Glomerular visceral epithelial cell (primary cell): ENCODE measurements around the gene HSD17B2.

Experiments used
- DNase-seq: peaks from one replicate; pipeline ENCODE4 v3.0.0-alpha.2; 2016; ENCODE audit errors: extremely low spot score

The HSD17B2 gene

DNA sequence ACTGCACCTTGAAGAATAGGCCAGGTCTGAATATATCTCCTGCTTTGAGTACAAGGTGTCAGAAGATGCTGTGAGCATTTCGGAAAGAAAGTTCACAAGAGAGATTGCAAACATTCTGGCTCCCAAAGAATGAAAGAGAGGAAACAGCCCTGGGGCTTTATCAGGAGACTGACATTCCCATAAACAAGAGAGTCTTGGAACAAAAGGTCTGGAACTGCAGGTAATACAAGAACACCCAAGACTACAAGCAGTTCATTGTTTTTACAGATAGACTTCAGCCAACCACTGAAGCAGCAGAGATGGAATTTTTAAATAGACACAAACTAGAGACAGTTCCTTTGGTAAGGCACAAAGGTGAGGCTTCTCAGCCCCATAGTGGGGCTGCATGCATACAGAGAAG lies 14.4 kb downstream of the HSD17B2 start:
- no peak for DNase-seq

DNA sequence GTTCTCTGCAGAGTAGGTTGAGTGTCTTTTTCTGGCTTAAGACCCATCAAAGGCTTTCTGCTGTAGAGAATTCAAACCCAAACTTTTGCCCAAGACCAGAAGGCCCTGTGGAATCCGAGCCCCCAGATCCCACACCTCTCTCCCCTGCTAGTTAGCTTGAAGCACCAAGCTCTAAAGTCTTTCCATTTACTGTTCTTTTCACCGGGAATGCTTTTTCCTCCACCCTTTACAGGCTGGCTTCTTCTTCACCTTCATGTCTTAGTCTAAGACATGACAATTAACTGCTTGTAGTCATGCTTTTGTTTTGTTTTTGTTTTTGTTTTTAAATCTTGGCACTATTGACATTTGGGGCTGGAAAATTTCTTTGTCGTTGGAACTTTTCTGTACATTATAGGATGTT lies 15.5 kb downstream of the HSD17B2 start:
- DNase-seq: no peak

DNA sequence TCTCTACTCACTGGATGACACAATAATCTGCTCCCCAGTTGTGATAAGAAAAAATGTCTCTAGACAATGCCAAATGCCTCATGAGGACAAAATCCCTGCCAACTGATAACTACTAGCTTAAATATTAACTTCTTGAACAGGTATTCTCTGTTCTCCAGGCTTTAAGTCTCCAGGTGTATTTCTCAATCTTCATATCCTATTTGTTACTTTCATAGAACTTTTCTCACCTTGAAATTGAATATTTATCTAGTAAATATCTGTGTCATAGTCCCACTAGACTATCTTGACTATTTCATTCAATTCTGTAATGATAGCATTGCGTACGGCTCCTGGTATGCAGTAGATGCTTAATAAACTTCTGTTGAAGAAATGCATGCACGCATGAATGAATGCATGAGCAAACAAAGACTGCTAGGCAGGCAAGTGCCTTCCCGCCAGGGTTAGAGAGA lies 15.9 kb downstream of the HSD17B2 start:
- DNase-seq: no peak

DNA sequence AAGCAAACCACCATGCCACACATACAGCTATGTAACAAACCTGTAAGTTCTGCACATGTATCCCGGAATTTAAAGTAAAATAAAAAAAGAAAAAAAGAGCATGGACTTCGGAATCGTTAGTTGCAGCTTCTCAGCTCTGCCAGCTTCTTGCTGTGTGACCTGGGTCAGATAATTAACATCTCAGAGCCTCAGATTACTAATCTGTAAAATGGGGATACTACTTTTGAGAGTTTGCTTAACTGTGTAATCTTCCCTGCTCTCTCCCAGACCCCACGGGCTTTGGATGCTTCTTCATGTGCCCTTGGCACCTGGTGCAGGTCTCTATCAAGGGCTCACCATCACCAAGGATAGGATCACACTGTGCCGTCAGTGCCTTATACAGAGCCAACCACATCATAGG lies 16.6 kb downstream of the HSD17B2 start:
- DNase-seq: no peak

DNA sequence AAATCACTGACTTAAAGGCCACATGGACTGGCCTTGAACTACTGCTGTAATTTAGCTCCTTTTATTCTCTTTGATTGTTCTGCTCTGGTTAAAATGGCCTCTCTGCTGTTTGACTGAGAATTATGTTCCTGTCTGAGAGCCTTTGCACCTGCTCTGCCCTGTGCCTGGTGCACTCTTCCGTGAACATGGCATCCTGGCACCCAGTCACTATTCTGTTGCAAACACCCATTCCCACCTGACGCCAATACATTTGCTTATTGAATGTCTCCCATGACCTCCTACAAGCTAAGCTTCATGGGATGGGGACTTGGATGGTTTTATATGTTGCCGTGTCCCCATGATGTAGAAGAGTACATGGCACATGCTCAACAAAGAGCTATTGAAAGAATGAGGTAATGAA lies 20.1 kb downstream of the HSD17B2 start:
- no peak for DNase-seq

DNA sequence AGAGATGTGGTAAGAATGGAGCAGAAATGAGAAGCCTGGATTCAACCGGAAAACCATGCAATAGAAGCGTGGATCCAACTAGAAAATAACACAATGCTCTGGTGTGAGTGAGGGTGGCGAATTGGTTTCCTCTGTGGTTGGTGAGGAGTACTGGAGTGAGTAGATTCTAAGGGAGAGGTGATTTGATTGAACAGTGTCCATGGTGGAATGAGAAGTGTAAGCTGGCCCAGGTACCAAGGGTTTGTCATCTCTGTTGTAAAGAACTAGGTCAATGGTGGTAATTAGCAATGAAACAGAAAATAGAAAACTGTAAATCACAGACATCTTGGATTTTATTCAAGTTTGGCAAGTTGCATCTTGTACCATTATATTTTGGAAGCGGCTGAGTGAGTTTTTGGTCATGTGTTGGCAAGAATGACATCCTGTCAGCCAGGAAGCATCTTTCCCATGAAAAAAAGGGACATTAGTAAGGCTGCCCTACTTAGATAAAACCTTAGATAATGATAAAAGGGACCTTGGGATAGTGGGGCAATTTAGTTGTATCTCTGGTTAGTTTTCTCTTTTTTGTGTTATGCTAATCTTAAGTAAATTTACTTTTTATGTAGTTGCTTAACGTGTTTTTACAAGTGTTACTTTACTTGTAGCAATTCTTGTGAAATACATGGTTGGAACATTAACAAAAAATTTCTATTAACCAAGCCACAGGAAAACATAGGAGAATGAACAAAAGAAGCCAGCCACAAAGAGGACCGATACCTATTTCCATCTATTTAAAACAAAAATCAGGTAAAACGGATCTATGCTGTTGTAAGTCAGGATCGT lies 20.9 kb downstream of the HSD17B2 start:
- DNase-seq: no peak

DNA sequence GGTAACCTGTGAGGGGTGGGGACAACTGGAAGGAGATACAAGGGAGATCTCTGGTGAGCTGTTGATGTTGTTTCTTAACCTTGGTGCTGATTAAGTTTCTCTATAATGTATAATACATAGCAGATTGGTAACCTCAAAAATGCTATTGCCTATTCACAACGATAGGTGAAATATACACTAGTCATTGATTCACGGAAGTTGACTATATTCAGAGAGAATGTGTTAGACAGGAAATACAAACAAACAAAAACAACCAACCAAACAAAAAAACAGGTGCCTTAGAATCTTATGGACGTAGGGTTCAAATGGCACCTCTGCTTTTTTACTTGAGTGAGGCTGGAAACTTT lies 21.5 kb downstream of the HSD17B2 start:
- no peak for DNase-seq

DNA sequence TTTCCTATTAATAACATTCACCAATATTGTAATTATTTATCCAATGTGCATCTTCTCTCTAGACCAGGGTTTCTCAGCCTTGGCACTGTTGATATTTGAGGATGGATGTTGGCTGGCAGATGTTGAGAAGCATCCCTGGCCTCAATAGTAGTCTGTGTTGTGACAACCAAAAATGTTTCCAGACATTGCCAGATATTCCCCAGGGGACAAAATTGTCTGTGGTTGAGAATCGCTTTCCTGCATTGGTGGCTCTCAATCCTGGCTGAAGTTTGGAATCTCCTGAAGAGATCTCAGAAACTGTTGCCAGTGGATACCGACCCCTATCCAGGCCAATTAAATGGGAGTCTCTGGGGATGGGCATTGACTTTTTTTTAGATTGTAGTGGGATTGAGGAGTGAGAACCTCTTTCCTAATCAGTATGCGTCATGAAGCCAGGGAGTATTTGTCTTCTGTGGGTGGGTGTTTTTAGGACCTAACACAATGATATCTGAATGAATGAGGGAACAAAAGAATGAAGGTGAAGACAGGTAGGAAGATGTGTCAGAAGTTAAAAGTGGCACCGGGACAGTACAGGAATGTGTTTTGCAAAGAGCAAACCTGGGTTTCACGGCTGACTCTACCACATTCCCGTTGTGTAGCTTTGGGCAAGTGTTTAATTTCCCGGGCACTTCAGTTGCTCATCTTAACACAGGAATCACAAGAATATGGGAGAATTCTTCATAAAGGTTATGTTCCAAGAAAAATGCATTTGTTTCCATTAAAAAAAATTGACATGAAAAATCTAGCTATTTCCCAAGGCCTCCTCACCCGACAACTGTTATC lies 24.3 kb downstream of the HSD17B2 start:
- DNase-seq: no peak

DNA sequence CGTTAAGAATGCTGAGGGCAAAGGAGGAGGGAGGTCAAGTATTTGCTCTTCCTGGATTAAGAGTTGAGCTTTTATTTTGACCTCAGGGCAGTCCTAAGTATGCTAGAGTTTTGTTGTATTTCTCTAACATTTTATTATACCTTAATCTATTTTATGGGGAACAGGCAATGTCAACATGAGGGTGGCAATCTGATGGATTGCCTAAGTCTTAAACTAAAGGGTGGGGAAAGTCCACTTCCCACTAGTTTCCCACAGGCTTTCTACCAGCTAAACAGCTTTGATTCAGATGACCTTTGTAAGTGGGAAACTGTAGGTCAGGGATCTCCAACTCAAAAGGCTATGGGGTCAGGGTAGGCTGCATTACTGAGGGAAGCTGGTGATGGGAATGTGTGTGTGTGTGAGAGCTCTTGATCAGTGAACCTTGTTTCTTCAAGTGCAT lies 24.9 kb downstream of the HSD17B2 start:
- DNase-seq: no peak

DNA sequence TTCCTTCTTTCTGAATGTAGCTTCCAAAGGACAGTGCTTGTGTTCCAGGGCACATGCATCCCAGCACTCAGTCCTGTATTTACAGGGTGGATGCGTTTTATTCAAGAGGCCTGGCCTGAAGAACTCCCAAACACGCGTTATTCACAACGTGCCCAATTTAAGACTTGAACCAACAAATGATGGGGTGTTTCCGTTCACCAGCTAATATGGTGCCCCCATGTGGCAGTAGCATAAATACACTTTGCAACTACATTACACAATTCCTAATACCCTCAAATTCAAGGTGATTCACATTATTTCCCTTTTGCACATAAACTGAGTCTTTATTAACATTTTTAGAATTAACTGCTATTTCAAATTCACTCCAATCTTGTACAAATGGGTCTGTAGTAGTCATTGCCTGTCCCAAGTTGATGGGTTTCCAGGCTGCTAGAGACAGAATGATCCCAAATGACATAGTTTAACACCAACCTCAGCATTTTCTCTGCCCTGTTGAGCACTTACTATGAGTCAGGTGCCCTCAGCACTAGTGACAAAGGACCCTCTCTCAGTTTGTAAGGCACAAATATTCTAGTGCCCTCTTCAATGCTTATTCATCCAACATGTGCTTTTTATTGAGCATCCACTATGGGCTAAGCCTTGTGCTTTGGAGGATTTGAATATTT lies 26.9 kb downstream of the HSD17B2 start:
- DNase-seq: peak; percentile 35

DNA sequence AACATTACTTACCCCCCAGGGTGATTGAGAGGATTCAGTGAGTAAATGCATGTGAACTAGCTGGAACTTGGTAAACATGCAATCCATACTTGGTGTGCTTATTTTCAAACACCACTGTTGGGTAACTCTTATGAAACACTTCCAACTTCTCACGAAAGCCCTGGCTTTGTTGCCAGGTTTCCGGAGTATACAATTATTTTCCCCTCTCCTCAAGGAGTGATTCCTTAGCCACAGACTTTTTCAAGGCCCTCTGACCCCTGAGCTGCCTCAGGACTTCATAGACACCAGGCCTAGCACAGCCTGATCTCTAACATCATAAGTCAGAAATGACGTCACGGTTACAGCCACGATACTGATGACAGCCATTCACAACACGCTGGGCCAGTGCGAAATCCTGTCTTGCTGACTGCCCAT lies 27.6 kb downstream of the HSD17B2 start:
- no peak for DNase-seq

DNA sequence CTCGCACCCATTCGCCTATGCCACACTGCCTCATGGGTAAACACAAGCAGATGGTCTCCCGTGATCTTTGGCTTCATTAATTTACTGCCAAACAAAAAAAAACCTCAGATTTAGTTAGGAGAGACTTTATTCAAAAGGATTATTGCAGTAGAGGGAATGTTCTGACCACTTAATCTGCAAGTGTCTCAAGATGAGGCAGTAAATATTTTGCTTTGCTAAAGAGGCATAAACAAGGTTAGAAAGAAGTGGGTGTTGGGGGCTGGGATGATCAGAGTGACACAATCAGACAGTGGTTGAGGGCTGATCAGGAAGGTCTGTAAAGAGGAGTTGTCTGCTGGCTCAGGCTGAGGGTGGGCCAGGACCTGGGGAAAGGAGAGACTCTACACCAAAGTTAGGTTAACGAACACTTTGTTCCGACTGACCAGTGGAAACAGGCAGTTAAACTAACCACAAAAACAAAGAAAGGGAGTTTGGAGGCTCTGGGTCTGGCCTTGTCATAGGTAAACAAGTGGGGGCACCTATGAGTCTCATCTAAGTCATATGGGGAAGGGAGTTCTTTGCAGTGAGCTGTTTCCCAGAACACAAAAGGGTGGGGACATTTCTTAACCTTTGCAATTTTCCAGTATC lies 28.5 kb downstream of the HSD17B2 start:
- no peak for DNase-seq

DNA sequence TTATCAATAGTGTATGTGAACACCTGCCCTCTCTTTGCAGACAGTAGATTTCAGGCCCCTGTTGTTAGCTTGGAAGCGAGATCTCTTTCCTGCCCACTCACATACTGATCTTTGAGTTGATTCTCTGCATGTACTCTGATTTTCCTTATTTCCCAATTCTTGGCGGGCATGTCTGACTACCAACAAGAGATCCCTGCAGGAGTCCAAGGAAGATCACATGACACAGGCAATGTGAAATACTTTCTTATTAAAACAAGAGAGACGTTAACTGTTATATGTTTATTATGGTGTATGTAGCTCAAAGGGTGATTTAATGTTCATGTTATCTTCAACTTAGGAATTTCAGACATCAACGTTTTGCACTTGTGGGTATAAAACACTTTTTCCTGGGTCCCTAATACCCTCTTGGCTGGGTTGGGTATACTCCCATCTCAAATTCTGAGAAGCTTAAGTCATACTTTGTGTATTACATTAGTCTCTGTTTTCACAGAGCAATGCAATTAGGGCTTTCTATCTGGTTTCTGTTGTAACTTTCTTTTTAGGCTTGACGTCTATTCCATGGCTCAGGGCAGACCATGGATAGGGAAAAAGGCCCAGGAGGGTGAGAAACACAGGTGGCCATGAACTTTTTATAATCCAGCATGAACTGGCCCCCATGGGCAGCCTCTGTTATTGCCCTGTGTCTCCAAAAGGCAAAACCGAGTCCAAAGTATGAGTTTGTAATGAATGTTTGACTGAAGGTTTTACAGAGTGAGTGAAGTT lies 32.2 kb downstream of the HSD17B2 start:
- no peak for DNase-seq

DNA sequence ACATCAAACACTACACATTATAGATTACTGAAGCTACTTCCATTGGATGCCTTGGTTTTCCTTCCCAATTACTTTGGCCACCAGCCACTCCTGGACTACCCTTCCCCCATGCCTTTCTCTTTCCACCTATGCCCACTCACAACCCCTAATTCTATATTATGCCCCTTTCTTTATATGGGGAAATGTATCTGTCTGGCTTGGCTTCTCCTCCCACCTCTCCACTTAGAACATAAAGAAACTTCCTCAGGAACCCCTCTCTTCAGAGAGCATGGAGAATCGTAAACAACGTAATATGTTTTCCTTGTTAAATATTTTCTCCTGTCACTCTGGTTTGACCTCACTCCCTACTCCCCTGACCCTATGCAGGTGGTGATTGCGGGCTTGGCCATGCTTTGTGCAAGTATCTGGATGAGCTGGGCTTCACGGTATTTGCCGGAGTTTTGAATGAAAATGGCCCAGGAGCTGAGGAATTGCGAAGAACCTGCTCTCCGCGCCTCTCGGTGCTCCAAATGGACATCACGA lies 32.8 kb downstream of the HSD17B2 start:
- no peak for DNase-seq

DNA sequence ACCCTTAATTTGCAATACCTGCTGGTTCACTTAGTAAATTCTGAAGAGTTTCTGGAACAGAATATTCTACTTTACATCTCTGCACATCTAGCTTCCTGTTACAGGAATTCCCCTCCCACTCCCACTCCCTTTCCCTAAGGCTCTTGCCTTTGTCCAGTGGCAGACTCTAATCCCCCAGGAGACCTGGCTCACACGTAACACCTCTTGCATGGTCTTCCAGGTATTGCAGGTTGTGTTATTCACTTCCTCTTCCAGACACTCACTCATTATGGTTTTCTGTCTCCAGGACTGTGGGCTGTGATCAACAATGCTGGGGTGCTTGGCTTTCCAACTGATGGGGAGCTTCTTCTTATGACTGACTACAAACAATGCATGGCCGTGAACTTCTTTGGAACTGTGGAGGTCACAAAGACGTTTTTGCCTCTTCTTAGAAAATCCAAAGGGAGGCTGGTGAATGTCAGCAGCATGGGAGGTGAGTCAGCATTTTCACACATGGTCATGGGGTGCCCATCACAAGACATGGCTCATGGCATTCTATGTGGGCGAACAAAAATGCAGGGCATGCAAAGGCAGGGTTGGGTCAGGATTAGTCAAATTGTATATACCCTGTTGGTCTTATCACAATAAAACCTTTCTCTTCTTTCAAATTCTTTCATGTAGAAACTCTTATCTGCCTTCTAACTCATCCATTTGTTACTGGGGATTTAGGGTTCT lies 35.8 kb downstream of the HSD17B2 start:
- DNase-seq: peak; percentile 56

DNA sequence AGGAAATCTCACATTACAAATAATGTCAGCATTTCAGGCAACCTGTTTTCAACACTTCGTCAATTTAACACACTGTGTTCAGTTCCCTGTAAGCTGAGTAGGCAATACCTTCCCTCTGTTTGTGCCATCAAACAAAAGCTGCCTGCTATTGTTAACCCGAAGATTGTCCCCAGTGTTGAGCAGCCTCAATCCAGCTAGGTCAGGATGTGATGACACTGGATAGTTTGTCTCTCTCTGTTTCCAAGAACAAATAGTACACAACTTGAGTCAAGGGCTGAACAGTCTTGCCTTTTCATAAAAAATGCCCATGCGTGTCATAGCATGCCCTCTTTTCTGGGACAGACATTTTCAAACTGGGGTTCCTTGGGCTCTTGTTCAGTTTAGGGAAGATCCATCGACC lies 36.4 kb downstream of the HSD17B2 start:
- no peak for DNase-seq

DNA sequence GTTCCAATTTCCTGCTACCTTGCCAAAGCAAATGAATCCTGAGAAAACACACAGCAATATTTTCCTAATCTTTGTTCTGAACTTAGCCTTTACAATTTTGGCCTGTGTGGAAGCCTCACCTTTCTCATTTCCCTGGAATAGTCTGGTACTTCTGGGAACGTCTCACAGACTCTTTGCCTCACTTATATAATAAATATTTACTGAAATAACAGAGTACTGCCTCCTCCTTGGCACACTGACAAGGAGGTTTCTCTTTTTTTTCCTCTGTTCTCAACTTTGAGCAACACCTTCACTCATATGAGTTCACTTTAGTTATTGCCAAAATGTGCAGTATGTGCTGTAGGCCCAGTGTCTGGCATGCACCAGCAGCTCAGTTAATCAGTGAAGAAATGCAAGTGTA lies 37.3 kb downstream of the HSD17B2 start:
- no peak for DNase-seq

DNA sequence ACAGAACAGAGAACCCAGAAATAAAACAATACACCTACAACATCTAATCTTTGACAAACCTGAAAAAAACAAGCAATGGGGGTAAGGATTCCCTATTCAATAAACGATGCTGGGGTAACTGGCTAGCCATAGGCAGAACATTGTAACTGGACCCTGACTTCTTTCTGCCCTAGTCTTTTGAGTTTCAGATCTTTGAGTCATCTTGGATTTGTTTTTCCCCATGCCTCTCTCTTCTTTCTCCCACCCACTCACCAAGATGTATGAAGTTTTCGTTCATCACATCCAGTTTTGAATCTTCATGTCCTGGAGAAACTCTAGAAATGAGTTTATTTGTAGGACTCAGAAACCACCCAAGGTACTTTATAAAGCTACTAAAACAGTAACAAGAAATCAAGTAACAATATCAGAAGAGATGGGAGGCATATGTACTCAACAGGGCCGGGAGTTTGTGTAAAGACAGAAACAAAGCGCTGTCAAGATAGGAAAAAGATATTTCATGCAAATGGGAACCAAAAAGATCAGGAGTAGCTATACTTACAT lies 39.0 kb downstream of the HSD17B2 start:
- no peak for DNase-seq

DNA sequence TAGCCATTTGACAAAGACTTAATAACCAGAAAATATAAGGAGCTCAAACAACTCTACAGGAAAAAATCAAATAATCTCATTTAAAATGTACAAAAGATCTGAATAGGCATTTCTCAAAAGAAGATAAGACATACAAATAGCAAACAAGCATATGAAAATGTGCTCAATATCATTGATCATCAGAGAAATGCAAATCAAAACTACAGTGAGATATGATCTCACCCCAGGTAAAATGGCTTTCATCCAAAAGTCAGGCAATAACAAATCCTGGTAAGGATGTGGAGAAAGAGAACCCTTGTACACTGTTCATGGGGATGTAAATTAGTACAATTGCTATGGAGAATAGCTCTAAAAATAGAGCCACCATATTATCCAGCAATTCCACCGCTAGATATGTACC lies 43.1 kb downstream of the HSD17B2 start:
- no peak for DNase-seq

DNA sequence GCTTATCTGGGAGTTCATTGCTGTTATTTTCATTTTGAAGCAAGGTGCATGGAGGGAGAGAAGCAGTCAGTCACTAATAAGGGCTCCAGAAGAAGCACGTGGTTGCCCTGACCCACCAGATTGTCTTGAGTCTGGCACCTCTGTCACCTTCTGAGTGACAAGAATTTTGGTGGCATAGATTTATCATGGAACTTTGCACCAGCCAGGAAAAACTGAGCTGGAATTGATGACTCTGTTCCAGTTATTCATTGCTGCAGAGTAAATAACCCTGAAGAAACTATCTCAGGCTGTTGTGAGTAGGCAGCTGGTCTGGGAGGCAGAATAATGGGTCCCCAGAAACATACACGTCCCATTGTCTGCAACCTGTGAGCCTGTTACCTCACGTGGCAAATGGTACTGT lies 44.8 kb downstream of the HSD17B2 start:
- no peak for DNase-seq
